ENCODE results near the gene MAP3K12.

- TF ChIP-seq, protein P1, sequence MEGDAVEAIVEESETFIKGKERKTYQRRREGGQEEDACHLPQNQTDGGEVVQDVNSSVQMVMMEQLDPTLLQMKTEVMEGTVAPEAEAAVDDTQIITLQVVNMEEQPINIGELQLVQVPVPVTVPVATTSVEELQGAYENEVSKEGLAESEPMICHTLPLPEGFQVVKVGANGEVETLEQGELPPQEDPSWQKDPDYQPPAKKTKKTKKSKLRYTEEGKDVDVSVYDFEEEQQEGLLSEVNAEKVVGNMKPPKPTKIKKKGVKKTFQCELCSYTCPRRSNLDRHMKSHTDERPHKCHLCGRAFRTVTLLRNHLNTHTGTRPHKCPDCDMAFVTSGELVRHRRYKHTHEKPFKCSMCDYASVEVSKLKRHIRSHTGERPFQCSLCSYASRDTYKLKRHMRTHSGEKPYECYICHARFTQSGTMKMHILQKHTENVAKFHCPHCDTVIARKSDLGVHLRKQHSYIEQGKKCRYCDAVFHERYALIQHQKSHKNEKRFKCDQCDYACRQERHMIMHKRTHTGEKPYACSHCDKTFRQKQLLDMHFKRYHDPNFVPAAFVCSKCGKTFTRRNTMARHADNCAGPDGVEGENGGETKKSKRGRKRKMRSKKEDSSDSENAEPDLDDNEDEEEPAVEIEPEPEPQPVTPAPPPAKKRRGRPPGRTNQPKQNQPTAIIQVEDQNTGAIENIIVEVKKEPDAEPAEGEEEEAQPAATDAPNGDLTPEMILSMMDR (IDR thresholded peaks at IDR 0.05), result no peak
- no peak for TF ChIP-seq POLR2A (IDR thresholded peaks at IDR 0.05)
These were observed 18.5 kb downstream of the MAP3K12 start for GRCh38 chr12:53480491-53481442.

Measured in heart left ventricle (tissue), 13 donors.